GM23248 (cell line): ENCODE results near the gene IRX1.

Experiments
- EZH2 ChIP-seq: fragments of 200-600 bp; sonication (generic); IDR thresholded peaks from 2 replicates; pipeline ENCODE4 v1.6.1; 2018; ENCODE audit warnings: antibody characterized with exemption, mild to moderate bottlenecking; ENCODE audit not compliant: insufficient read depth, poor library complexity, severe bottlenecking
- EZH2phosphoT487 ChIP-seq: fragments of 200-600 bp; sonication (generic); IDR thresholded peaks from 2 replicates; pipeline ENCODE4 v1.6.1; 2018; ENCODE audit warnings: antibody characterized with exemption, moderate library complexity, mild to moderate bottlenecking, low read depth; ENCODE audit not compliant: insufficient read depth

DNA sequence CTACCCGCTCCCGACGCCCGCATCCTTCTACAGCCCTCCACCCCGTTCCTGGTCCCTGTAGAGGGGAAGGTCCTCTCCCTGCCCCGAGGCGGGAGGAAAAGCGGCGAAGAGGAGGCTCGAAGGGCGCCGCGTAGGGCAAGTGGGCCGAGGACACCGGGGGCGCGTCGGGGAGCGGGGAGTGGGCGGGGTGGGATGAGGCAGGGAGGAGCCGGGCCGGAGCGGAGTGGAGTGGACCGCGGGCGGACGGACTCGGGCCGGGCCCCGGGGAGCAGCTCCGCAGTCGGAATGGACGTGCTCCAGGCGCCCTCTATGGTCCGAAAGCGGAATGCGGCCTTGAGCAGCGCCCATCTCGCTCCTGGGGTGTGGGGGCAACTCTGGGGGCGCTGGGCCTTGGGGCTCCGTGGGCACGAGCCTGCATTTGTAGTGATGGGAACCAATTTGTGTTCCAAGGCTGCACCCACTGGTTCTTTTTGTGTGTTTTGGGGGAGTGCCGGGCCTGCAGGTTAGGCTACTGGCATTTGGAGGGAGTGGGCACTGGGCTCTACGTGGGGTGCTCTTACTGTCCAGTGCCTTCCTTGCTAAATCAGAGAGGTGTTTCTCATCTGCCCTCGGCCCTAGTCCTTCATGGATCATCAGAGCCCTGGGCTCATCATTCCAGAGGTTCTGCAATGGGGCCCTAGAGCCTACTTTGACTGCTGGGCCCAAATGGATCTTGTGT, 7.3 kb downstream of the IRX1 start:
- TF ChIP-seq EZH2phosphoT487 (no peak), EZH2 (no peak)
